GM18498 (cell line): ENCODE data around the gene PNMA8A.
"Not testable (repeated sequence)": the region's sequence is repeated elsewhere in the genome, so short reads cannot be mapped to it uniquely, and the experiment has no call there.

Experiments used
- ATAC-seq: cut with Tn5 transposase; IDR thresholded peaks from one replicate; pipeline ENCODE4 v1.9.1; 2021; ENCODE audit warnings: mild to moderate bottlenecking, moderate library complexity; ENCODE audit not compliant: unreplicated experiment

The PNMA8A gene

DNA sequence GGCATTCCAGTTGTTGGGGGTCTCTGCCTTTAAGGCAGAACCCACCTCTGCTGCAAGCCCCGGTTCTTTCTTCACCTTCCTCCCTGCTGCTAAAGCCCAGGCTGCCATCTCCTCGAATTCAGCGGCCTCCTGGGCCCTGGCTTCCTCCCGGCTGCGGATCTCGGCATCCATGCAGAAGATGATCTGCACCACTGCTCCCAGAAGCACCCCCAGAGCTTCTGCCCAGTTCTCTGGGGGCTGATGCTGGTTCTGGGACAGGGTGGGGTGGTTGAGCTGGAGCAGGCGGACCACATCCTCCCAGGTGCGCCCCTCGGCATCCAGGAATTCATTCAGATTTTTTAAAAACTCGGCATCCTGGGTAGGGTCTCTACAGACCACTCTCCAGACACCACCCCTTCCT, 987 bp downstream of the PNMA8A start:
- no peak for ATAC-seq

DNA sequence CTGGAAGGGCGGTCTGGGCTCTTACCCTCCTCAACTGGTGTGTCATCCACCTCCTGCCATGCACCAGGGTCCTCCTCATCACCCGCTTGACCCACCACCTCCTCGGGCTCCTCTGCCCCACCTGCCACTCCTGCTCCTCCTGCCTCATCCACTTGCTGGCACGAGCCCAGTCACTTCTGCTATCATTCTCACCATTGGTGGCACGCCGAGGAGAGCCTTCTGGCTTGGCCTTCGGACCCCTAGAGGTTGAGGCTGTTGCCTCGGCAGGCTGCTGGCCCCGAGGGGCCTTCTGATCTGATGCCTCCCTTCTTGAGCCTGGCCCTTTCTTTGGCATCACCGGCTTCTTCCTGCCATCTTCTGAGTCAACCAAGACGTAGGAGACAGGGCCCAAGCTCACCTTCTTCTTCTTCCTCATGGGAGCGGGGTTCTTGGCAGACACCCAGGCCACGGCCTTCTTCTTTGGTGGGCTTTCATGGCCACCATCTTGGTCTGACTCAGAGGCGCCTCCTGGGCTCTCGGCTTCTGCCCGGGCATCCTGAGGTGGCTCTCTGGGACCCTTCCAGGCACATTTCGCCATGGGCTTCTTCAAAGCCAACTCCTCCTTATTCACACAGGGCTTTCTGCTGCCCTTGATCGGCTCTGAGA, 1.7 kb downstream of the PNMA8A start:
- ATAC-seq = no peak

DNA sequence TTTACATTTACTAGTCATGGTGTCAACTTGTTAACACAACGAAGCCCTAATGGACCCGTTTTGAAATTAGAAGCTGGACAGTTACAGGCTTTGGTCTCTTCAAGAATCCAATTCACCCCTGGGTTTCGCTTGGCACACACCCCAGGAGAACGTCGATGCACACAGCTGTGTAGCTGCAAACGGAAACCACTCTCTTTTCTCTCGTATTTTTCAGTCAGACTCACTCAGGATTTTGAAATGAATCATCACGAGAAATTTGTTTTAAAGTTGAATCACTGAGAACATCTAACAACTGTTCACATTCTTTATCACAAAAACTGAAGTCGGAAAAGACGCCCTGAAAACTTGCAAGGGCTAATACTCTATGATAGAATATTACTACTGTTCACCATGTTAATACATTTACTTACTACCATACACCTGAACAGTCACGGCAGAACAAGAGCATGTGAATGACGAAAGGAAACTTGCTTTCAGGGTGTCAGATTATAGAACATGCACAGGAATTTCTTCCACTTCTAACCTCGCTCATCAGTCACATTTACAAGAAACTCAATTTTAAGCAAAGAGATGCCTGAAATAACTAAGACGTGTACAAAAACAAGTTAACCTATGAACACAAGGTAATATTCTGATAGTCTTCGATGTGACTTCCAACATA, 4.7 kb downstream of the PNMA8A start:
- no peak for ATAC-seq

DNA sequence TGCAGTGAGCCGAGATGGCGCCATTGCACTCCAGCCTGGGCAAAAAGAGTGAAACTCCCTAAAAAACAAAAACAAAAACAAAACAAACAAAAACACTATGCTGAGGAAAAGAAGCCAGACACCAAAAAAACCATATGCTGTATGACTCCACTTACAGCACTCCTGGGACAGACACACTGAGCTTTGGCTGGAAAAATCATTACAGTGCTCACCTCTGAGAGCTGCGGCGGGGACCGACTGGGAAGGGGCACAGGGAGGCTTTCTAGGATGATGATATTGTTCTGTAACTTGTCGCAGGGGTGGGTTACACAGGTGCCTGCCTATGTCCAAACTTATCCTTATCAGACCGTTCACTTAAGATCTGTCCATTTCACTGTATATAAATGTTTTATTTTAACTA, 7.8 kb downstream of the PNMA8A start:
- no peak for ATAC-seq

DNA sequence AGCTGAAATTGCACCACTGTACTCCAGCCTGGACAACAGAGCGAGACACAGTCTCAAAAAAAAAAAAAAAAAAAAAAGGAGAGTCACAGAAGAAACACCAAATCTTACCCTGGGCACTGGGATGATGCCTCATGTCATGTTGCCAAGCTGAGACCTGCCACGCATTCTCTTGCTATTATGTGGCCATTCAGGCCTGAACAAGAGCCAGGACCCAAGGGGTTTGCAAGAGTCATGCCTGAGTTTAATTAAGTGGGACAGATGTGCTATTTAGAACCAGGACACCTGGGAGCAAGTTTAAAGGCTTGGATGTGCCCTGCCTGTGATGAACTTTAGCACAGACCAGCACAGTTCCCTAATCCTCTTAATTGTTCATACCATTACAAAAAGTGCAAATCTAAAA, 9.8 kb downstream of the PNMA8A start:
- ATAC-seq = no peak

DNA sequence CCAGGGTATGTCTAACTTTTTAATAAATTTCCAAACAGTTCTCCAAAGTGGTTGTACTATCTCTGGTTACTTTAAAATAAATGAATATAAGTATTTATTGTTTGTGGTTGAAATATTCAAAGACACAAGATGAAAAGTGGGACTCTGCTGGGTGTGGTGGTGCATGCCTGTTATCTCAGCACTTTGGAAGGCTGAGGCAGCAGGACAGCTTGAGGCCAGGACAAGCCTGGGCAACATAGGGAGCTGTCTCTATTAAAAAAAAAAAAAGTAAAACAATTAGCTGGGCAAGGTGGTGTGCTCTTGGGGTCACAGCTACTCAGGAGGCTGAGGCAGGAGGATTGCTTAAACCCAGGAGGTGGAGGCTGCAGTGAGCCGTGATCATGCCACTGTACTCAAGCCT, 10.4 kb downstream of the PNMA8A start:
- ATAC-seq = no peak

DNA sequence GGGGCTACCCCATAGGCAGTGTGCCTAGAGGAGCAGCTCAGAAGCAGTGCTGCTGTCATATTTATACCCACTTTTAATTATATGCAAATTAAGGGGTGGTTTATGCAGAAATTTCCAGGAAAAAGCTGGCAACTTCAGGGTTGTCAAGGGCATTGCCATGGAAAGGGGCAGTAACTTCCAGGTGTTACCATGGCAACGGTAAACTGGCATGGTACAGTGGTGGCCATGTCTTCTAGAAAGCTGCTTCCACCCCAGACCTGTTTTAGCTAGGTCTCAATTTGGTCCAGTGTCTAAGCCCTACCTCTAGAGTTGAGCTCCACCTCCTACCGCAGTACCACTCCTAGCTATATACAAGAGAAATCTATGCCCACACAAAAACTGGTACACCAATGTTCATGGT, 11.3 kb downstream of the PNMA8A start:
- no peak for ATAC-seq

DNA sequence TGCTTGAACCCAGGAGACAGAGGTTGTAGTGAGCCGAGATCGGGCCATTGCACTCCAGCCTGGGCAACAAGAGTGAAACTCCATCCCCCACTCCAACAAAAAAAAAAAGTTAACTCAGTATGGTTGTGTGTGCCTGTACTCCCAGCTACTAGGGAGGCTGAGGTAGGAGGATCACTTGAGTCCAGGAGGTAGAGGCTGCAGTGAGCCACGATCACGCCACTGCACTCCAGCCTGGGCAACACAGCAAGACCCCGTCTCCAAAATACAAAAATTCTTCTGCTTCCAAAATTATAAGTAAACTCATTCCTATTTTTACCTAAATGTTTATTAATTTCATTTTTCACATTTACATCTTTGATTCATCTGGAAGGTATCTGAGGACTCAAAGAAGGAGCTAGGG, 14.4 kb downstream of the PNMA8A start:
- no peak for ATAC-seq

DNA sequence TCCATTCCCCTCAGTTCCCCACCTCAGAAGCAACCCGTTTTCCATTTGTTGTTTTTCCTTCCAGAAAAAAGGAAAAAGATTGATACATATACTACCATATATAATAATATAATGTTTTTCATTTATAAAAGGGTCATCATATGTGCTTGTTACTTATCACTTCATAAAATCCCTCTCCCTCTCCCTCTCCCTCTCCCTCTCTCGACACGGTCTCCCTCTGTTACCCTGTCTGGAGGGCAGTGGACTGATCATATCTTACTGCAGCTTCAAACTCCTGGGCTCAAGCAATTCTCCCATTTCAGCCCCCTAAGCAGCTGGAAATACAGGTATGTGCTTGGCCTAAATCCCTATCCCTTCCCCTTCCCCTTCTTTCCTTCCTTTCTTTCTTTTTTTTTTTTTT, 17.1 kb downstream of the PNMA8A start:
- ATAC-seq = no peak

DNA sequence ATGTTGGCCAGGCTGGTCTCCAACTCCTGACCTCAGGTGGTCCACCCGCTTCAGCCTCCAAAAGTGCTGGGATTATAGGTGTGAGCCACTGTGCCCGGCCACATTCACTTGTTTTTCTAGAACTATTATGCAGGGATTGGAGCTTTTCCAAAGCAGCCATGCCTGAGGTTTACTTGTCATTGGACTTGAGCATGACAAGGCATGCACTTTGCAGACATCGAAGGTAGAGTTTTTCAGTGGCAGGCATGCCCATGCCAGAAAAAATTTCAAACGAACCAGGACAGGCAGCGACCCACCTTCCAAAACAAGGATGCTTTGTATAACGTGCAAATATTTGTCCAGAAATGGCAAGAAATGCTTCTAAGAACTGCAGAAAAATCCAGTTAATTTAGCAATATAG, 17.7 kb downstream of the PNMA8A start:
- no peak for ATAC-seq

DNA sequence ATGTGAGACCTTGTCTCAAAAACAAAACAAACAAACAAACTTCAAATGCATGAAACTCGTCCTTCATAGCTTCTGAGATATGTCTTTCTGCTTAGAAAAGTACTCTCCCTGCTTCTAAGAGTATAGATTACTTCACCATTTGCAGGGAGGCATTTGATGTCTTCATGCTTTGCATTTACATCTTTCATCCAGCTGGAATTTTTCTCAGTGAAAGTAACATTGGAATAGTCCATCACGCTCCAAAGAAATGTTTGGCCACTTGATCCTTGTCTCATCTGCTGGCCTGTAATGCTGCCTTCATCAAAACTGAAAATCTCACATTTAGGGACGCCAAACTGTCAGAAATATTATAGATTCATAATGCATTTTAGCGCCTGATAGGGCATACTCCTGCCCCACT, 19.2 kb downstream of the PNMA8A start:
- no peak for ATAC-seq

DNA sequence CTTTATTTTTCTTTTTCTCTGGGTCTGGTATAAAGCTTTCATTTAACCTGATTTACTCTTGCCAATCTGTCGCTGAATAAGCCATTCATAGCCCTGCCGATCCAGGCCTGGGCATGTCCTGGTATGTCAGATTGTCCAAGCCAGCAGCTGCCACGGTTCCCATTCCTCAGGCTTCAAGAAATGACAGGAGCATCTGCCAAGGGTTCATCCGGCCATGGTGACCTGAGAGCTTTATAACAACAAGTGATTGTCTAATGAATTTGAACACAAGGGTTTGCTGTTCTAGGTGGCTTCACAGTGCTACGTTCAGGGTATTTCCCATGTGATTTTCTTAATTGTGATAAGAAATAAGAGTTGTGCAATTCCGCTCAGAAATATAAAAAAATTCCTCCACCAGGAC, 20.0 kb downstream of the PNMA8A start:
- no peak for ATAC-seq

DNA sequence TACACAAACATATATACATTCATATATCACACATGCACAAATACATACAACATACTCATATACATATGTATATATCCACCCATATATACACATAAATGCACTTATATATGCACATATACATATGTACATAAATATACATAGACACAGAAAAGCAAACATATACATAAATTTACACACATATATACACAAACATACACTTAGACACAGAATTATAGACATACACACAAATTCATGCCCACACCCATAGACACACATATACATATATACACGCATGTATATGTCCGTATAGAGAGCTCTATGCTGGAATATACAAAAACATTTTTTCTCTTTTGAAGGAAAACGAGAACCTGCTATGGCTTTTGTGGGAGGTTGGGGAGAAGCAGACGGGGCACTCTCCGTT, 20.6 kb downstream of the PNMA8A start:
- ATAC-seq = no peak

DNA sequence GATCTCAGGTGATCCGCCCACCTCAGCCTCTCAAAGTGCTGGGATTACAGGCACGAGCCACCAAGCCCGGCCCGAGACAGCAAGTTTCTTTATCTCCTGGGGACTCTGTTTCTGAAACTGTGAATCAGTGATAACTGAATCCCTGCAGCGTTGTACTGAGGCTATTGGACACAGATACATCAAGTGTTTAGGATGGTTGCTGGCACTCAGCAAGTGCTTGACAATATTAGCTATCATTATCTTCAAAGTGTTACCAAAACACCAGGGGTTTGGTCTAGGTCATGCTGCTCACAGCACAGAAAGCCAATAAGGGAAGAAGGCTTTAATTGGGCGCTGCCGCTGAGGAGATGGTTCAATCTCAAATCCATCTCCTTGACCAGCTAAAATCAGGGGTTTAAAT, 22.1 kb downstream of the PNMA8A start:
- ATAC-seq = no peak

DNA sequence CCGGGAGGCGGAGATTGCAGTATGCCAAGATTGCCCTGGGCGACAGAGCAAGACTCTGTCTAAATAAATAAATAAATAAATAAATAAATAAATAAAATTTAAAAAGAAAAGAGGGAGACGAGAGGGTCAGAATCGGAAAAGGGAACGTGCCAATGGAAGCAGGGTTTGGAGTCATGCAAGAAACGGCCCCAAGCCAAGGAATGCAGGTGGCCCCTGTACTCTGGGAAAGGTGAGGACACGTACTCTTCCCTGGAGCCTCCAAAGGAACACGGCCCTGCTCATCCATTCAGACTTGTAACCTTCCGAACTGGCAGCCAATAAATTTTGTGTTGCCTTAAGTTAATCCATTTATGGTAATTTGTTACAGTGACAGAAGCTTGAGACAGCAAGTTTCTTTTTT, 22.8 kb downstream of the PNMA8A start:
- no peak for ATAC-seq

DNA sequence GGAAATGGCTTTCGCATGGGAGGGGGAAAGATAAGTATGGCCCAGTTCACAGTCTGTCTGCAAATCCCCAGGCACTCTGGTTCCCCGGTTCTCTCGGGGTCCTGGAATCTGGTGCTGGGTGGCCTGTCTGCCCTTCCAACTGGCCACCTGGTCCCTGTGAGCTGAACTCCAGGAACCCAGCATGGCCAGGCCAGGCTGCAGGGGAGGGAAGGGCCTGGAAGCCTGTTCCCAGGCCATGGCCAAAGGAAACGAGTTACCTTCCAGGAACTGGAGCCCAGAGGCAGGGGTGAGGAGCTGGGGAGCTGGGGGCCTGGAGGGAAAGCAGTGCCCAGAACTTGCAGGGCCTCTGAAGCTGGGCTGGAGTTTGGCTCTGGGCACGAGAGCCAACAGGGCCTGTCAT, 23.5 kb downstream of the PNMA8A start:
- ATAC-seq = no peak

DNA sequence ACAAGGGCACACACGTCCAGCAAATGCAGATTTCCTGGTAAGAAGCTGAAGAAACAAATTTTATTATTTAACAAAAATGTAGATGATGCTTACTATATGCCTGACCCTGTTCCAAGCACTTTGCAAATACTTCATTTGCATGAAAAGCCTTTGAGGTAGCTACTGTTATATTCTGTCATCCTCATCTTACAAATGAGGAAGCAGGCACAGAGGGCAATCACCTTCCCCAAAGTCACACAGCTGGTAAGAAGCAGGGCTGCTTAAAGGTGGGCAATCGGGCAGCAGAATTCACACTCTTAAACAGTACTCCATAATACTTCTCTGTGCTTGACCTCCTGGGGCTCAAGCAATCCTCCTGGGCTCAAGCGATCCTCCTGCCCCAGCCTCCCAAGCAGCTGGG, 24.4 kb downstream of the PNMA8A start:
- ATAC-seq = no peak

DNA sequence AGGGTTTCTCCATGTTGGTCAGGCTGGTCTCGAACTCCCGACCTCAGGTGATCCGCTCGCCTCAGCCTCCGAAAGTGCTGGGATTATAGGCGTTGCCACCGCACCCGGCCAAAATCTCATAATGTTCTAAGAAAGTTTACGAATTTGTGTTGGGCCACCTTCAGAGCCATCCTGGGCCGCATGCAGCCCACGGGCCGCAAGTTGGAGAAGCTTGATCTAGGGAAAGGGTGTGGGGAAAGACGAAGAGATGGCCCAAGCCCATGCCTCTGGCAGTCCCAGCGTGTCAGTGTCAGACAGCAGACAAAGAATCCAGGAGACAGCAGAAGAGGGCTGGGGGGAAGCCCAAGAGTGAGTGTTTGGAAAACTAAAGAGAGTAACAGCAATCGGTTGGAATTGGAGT, 25.3 kb downstream of the PNMA8A start:
- no peak for ATAC-seq

DNA sequence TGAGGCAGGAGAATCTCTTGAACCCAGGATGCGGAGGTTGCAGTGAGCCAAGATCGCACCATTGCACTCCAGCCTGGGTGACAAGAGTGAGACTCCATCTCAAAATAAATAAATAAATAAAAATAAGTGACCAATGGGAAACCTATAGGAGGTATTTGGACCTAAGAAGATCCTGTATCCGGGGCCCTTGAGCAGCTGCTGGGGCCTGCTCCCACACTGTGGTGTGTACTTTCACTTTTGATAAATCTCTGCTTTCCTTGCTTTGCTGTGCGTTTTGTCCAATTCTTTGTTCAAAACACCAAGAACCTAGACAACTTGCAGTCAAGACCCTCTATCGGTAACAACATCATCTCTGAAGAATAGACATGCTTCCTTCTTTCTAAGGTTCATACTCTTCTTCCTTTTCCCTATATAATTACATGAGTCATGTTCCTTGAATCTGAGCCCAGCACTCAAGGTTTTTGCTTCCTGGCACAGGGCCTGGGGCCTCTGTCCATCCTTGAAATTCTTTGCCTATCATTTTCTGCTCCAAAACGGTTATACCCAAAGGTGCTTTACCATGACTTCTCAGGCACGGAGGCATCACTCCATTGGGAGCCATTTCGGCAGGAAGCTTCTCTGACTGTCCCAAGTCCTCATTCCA, 28.4 kb downstream of the PNMA8A start:
- ATAC-seq = no peak

DNA sequence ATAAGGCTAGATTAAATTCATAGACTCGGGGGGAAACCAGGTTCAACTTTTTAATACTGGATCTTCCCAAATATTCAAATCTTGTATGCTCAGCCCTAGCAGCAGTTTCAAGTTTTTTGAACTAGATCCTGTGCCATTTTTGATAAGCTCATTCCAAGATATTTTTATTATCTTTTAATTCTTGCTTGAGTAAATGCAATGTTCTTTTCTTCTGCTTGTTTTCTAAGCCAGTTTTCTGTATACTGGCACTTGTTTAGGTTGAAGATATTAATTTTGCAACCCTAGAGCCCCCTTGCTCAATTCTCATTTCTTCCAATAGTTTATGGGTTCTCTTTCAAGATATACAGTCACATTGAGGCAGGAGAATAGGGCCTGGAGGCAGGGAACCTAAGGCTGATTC, 29.5 kb downstream of the PNMA8A start:
- no peak for ATAC-seq

DNA sequence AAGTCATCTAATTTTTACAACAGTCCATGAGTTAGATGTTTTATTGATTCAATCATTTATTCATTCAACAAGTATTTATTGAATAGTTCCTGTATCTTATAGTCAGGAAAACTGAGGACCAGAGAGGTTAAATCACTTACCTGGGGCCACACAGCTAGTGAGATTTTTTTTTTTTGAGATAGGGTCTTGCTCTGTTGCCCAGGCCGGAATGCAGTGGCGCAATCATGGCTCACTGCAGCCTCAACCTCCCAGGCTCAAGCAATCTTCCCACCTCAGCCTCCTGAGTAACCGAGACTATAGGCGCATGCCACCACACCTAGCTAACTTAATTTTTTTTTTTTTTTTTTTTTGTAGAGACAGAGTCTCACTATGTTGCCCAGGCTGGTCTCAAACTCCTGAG, 35.7 kb downstream of the PNMA8A start:
- not testable (repeated sequence) for ATAC-seq

DNA sequence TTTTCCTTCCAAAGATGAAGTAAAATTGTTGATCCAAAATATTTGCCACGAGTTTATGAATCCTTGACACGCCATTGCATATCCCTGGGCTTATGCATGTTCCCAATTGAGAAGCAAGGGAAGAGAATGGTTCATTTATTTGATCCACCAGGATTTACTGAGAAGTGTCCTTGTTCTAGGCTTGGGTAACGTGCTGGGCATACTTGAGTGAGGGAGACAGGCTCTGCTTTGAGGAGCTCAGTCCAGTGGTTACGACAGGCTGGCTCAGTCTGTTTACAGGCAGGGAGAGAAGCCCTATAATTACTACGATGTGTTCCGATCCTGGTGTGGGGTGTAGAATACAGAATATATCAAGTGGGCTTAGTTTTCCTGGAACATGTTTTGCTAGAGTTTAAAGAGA, 36.4 kb downstream of the PNMA8A start:
- no peak for ATAC-seq

DNA sequence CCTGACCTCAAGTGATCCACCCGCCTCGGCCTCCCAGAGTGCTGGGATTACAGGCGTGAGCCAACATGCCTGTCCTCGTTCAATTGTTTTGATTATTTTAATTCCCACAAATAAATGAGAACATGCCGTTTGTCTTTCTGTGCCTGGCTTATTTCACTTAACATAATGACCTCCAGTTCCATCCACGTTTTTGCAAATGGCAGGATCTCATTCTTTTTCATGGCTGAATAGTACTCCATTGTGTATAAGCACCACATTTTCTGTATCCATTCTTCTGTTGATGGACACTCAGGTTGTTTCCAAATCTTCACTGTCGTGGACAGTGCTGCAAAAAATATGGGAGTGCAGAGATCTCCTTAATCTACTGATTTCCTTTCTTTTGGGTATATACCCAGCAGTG, 37.9 kb downstream of the PNMA8A start:
- ATAC-seq = not testable (repeated sequence)
